ENCODE results near the gene CYP1A2.

The CYP1A2 gene

DNA sequence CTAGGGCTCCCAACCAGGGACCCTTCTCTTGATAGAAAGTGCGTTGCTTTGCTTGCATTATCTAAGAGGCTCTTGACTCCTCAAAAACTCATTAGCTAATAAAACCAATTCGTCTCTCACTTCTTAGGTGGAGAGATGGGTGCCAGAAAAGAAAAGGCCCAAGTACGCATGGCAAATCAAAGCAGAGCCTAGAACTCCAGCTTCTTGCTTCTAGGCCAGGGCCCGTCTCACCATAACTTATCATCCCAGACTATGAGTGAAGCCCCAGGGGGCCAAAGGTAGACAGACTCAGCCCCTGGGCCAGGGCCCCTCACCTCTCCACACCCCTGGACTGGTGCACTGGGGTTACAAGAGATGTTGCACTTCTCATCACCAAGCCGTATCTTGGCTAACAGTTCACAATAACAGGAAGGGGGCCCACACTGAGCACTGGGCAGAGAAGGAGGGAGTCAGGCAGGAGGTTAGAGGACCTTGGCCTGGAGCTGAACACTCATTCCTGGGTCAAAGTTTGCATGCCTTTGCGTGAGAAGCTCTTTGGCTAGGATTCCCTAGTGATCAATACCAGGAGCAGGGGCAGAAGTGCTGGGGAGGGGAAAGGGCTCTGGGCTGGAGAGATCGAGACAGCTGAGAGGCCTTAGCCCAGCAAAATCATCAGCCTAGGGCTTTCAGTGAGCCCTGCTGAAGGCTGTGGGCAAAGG is 17.9 kb upstream of the CYP1A2 start:
- no peaks in the 10 kb centered on the region for H3F3A ChIP-seq (ENCODE audit: insufficient read depth, low read length)
- no peak overlapping the region for H3K27ac ChIP-seq (ENCODE audit: low read depth, low read length, poor library complexity, severe bottlenecking)
- no peaks in the 10 kb centered on the region for H3K36me3 ChIP-seq (ENCODE audit: insufficient read depth, low read length)
- no peaks in the 10 kb centered on the region for H3K9me2 ChIP-seq (ENCODE audit: low read depth, low read length)
- H3K9me3 ChIP-seq (ENCODE audit: low read length), result no peaks in the 10 kb centered on the region
- no peak overlapping the region for H2AFZ ChIP-seq (ENCODE audit: low read length)
- no peaks in the 10 kb centered on the region for H4K20me1 ChIP-seq (ENCODE audit: insufficient read depth, low read length)
- H3K4me2 ChIP-seq (ENCODE audit: low read length), result no peak overlapping the region
- TF ChIP-seq, protein P1, sequence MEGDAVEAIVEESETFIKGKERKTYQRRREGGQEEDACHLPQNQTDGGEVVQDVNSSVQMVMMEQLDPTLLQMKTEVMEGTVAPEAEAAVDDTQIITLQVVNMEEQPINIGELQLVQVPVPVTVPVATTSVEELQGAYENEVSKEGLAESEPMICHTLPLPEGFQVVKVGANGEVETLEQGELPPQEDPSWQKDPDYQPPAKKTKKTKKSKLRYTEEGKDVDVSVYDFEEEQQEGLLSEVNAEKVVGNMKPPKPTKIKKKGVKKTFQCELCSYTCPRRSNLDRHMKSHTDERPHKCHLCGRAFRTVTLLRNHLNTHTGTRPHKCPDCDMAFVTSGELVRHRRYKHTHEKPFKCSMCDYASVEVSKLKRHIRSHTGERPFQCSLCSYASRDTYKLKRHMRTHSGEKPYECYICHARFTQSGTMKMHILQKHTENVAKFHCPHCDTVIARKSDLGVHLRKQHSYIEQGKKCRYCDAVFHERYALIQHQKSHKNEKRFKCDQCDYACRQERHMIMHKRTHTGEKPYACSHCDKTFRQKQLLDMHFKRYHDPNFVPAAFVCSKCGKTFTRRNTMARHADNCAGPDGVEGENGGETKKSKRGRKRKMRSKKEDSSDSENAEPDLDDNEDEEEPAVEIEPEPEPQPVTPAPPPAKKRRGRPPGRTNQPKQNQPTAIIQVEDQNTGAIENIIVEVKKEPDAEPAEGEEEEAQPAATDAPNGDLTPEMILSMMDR (IDR thresholded peaks at IDR 0.05; ENCODE audit: low read length), result no peak
- no peak for TF ChIP-seq EZH2 (IDR thresholded peaks at IDR 0.05; ENCODE audit: borderline replicate concordance, low read length)
- H3K27me3 ChIP-seq (ENCODE audit: insufficient read depth, low read length), result peaks cover 8% of the 10 kb centered on the region; the same call in 1 of the 2 replicates
- no peak overlapping the region for H3K9ac ChIP-seq (ENCODE audit: low read length)
- peaks cover 11% of the 10 kb centered on the region for H3K4me1 ChIP-seq (ENCODE audit: insufficient read depth, low read length, severe bottlenecking)
- H3K79me2 ChIP-seq (ENCODE audit: insufficient read depth, low read length), result no peaks in the 10 kb centered on the region
- no peak overlapping the region for H3K4me3 ChIP-seq (ENCODE audit: low read depth, low read length, poor library complexity, severe bottlenecking)

DNA sequence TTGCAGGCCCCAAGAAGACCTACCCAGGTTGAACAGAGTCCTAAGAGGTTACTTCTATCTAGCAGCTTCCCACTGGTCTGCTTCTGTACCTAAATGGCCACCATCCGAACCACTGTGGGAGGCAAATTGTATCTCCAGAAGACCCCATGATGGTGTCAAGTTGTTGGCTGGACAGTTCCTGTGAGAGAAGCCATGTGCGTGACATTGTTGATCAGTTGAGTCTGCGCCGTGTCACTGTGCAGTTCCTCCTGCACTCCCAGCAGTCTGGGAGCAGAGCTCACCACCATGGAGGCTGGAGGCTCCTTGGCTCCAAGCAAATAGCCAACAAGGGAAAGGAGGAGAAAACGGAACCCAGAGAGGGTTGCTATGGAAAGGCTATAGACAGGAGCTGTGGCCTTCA is 15.8 kb upstream of the CYP1A2 start:
- Histone ChIP-seq H3K27me3 (ENCODE audit: insufficient read depth, low read length) (peaks cover 8% of the 10 kb centered on the region; the same call in 1 of the 2 replicates), H4K20me1 (ENCODE audit: insufficient read depth, low read length) (no peaks in the 10 kb centered on the region), H3K9me2 (ENCODE audit: low read depth, low read length) (no peaks in the 10 kb centered on the region), H3K9ac (ENCODE audit: low read length) (no peak overlapping the region), H3K79me2 (ENCODE audit: insufficient read depth, low read length) (no peaks in the 10 kb centered on the region), H3K9me3 (ENCODE audit: low read length) (no peaks in the 10 kb centered on the region; the same call in 1 of the 2 replicates), H3F3A (ENCODE audit: insufficient read depth, low read length) (no peaks in the 10 kb centered on the region), H2AFZ (ENCODE audit: low read length) (no peak overlapping the region), H3K36me3 (ENCODE audit: insufficient read depth, low read length) (no peaks in the 10 kb centered on the region), H3K4me3 (ENCODE audit: low read depth, low read length, poor library complexity, severe bottlenecking) (no peak overlapping the region), H3K4me2 (ENCODE audit: low read length) (no peak overlapping the region), H3K27ac (ENCODE audit: low read depth, low read length, poor library complexity, severe bottlenecking) (no peak overlapping the region), H3K4me1 (ENCODE audit: insufficient read depth, low read length, severe bottlenecking) (no peaks in the 10 kb centered on the region)
- TF ChIP-seq EZH2 (IDR thresholded peaks at IDR 0.05; ENCODE audit: borderline replicate concordance, low read length), result no peak
- TF ChIP-seq, protein P1 (IDR thresholded peaks at IDR 0.05; ENCODE audit: low read length), result no peak

DNA sequence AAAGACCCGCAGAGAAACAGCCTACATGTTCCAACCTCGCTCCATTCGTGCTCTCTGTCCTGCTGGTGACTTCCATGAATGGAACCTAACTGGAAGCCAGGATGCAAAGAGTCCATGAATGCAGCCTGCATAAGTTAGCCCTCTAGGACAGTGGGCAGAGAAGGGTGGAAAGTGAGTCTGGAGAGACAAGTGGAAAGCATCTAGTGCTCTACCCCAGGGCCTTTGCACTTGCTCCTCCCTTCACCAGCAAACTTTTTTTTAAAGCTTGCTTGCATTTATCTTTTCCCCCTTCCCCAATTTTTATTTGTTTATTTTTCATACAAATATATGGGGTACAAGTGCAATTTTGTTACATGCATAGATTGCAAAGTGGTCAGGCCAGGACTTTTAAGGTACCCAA is 15.4 kb upstream of the CYP1A2 start:
- Histone ChIP-seq H3K9me3 (ENCODE audit: low read length) (peaks cover 3% of the 10 kb centered on the region; the same call in 1 of the 2 replicates), H3K79me2 (ENCODE audit: insufficient read depth, low read length) (no peaks in the 10 kb centered on the region), H3K27me3 (ENCODE audit: insufficient read depth, low read length) (peaks cover 8% of the 10 kb centered on the region; the same call in 1 of the 2 replicates), H3K9me2 (ENCODE audit: low read depth, low read length) (no peaks in the 10 kb centered on the region), H3F3A (ENCODE audit: insufficient read depth, low read length) (no peaks in the 10 kb centered on the region), H3K4me3 (ENCODE audit: low read depth, low read length, poor library complexity, severe bottlenecking) (no peak overlapping the region), H3K4me2 (ENCODE audit: low read length) (no peak overlapping the region), H3K9ac (ENCODE audit: low read length) (no peak overlapping the region), H3K4me1 (ENCODE audit: insufficient read depth, low read length, severe bottlenecking) (no peaks in the 10 kb centered on the region), H3K36me3 (ENCODE audit: insufficient read depth, low read length) (no peaks in the 10 kb centered on the region), H4K20me1 (ENCODE audit: insufficient read depth, low read length) (no peaks in the 10 kb centered on the region), H3K27ac (ENCODE audit: low read depth, low read length, poor library complexity, severe bottlenecking) (no peak overlapping the region), H2AFZ (ENCODE audit: low read length) (no peak overlapping the region)
- TF ChIP-seq, protein P1 (IDR thresholded peaks at IDR 0.05; ENCODE audit: low read length), result no peak
- no peak for TF ChIP-seq EZH2 (IDR thresholded peaks at IDR 0.05; ENCODE audit: borderline replicate concordance, low read length)

Measured in OCI-LY1 (cell line).